Activated T-cell treated with anti-CD3 and anti-CD28 coated beads for 1 hour (primary cell): ENCODE data around the gene TXNDC2.
"Not testable (repeated sequence)": the region's sequence is repeated elsewhere in the genome, so short reads cannot be mapped to it uniquely, and the experiment has no call there.

Source experiments
- DNase-seq: peaks from one replicate; pipeline ENCODE4 v3.0.0-alpha.2; 2020; ENCODE audit warnings: low read depth

TXNDC2 gene

GRCh38 chr18:9884532-9885140 lies 1.1 kb upstream of the TXNDC2 start:
- no peak for DNase-seq

- DNase-seq, result no peak
These were observed 204 bp downstream of the TXNDC2 start for GRCh38 chr18:9886005-9886348.

- DNase-seq, result no peak
These were observed 2.2 kb downstream of the TXNDC2 start for GRCh38 chr18:9887992-9888391.

- DNase-seq, result no peak
These were observed 4.4 kb downstream of the TXNDC2 start for GRCh38 chr18:9890196-9890595.

- DNase-seq, result no peak
These were observed 5.2 kb downstream of the TXNDC2 start for GRCh38 chr18:9890957-9891356.

- not testable (repeated sequence) for DNase-seq
These were observed 5.7 kb downstream of the TXNDC2 start for GRCh38 chr18:9891515-9891914.

- DNase-seq, result no peak
These were observed 8.8 kb downstream of the TXNDC2 start for GRCh38 chr18:9894454-9895068.

- no peak for DNase-seq
These were observed 11.4 kb downstream of the TXNDC2 start for GRCh38 chr18:9897129-9897528.

- DNase-seq, result not testable (repeated sequence)
These were observed 12.1 kb downstream of the TXNDC2 start for GRCh38 chr18:9897787-9898291.

GRCh38 chr18:9898792-9899549 lies 13.2 kb downstream of the TXNDC2 start:
- DNase-seq, result no peak

GRCh38 chr18:9899550-9899930 lies 13.8 kb downstream of the TXNDC2 start:
- DNase-seq, result not testable (repeated sequence)

GRCh38 chr18:9900699-9901098 lies 14.9 kb downstream of the TXNDC2 start:
- DNase-seq, result no peak

- DNase-seq, result no peak
These were observed 15.6 kb downstream of the TXNDC2 start for GRCh38 chr18:9901377-9901776.

- not testable (repeated sequence) for DNase-seq
These were observed 16.5 kb downstream of the TXNDC2 start for GRCh38 chr18:9902264-9902663.

GRCh38 chr18:9902832-9903231 lies 17.1 kb downstream of the TXNDC2 start:
- no peak for DNase-seq

- DNase-seq, result no peak
These were observed 19.7 kb downstream of the TXNDC2 start for GRCh38 chr18:9905401-9905922.

- no peak for DNase-seq
These were observed 20.7 kb downstream of the TXNDC2 start for GRCh38 chr18:9906481-9906880.

GRCh38 chr18:9907867-9908266 lies 22.1 kb downstream of the TXNDC2 start:
- DNase-seq, result no peak

GRCh38 chr18:9910071-9910470 lies 24.3 kb downstream of the TXNDC2 start:
- no peak for DNase-seq

GRCh38 chr18:9910661-9911060 lies 24.9 kb downstream of the TXNDC2 start:
- DNase-seq, result no peak

- no peak for DNase-seq
These were observed 25.5 kb downstream of the TXNDC2 start for GRCh38 chr18:9911226-9911625.

GRCh38 chr18:9912285-9912684 lies 26.5 kb downstream of the TXNDC2 start:
- not testable (repeated sequence) for DNase-seq

GRCh38 chr18:9913151-9913525 lies 27.4 kb downstream of the TXNDC2 start:
- no peak for DNase-seq
